MM.1S (cell line): ENCODE results near the gene FASTKD3.

Experiments
- DNase-seq: peaks from one replicate; pipeline ENCODE4 v3.0.0-alpha.2; 2015
- H2AFZ ChIP-seq: fragments of 300-600 bp; sonication (generic); 2 replicates; pipeline ENCODE4 v1.6.0; 2016; ENCODE audit warnings: antibody characterized with exemption, low read length
- H3F3A ChIP-seq: fragments of 300-600 bp; sonication (generic); 2 replicates; pipeline ENCODE4 v1.6.1; 2016; ENCODE audit warnings: mild to moderate bottlenecking, antibody characterized with exemption, low read length, moderate library complexity, mixed read lengths; ENCODE audit not compliant: insufficient read depth
- H3K27ac ChIP-seq: fragments of 300-600 bp; sonication (generic); 2 replicates; pipeline ENCODE4 v1.5.1; 2016; ENCODE audit warnings: mild to moderate bottlenecking, low read length
- H3K27me3 ChIP-seq: fragments of 300-600 bp; sonication (generic); replicated peaks from 2 replicates; pipeline ENCODE4 v1.6.0; 2016; ENCODE audit warnings: low read length; ENCODE audit not compliant: insufficient read depth
- H3K36me3 ChIP-seq: fragments of 300-600 bp; sonication (generic); replicated peaks from 2 replicates; pipeline ENCODE4 v1.6.1; 2016; ENCODE audit warnings: mild to moderate bottlenecking, low read length, mixed read lengths; ENCODE audit not compliant: insufficient read depth
- H3K4me1 ChIP-seq: fragments of 300-600 bp; sonication (generic); 2 replicates; pipeline ENCODE4 v1.6.1; 2016; ENCODE audit warnings: low read length, mixed read lengths
- H3K4me2 ChIP-seq: fragments of 300-600 bp; sonication (generic); 2 replicates; pipeline ENCODE4 v1.6.0; 2016; ENCODE audit warnings: low read depth, low read length
- H3K4me3 ChIP-seq: fragments of 300-600 bp; sonication (generic); 2 replicates; pipeline ENCODE4 v1.5.1; 2016; ENCODE audit warnings: low read length, mixed read lengths
- H3K79me2 ChIP-seq: fragments of 300-600 bp; sonication (generic); 2 replicates; pipeline ENCODE4 v1.6.1; 2016; ENCODE audit warnings: mixed run types, low read length, mixed read lengths
- H3K9ac ChIP-seq: fragments of 300-600 bp; sonication (generic); 2 replicates; pipeline ENCODE4 v1.6.1; 2016; ENCODE audit warnings: low read length, mixed read lengths
- H3K9me2 ChIP-seq: fragments of 300-600 bp; sonication (generic); replicated peaks from 2 replicates; pipeline ENCODE4 v1.6.1; 2016; ENCODE audit warnings: mild to moderate bottlenecking, low read length, mixed read lengths; ENCODE audit not compliant: insufficient read depth
- H3K9me3 ChIP-seq: fragments of 300-600 bp; sonication (generic); replicated peaks from 2 replicates; pipeline ENCODE4 v1.6.1; 2016; ENCODE audit warnings: mild to moderate bottlenecking, low read length, mixed read lengths; ENCODE audit not compliant: insufficient read depth
- H4K20me1 ChIP-seq: fragments of 300-600 bp; sonication (generic); 2 replicates; pipeline ENCODE4 v1.6.1; 2016; ENCODE audit warnings: mild to moderate bottlenecking, low read length, moderate library complexity, mixed read lengths; ENCODE audit not compliant: insufficient read depth
- CTCF ChIP-seq: fragments of 300-600 bp; sonication (generic); IDR thresholded peaks from 2 replicates; pipeline ENCODE4 v1.5.1; 2016; ENCODE audit warnings: antibody characterized with exemption, low read length, mixed read lengths
- EZH2 ChIP-seq: fragments of 300-600 bp; sonication (generic); optimal IDR thresholded peaks from 2 replicates; pipeline ENCODE3; 2017; ENCODE audit warnings: low read depth, mild to moderate bottlenecking, antibody characterized with exemption, low read length, mixed read lengths
- EZH2phosphoT487 ChIP-seq: fragments of 300-600 bp; sonication (generic); IDR thresholded peaks from 2 replicates; pipeline ENCODE4 v1.6.1; 2018; ENCODE audit warnings: antibody characterized with exemption, low read length

The FASTKD3 gene

GRCh38 chr5:7837403-7837802, 31.4 kb downstream of the FASTKD3 start:
- Histone ChIP-seq H3K9me2 (no peaks in the 10 kb centered on the region), H3F3A (no peaks in the 10 kb centered on the region), H3K9ac (no peak overlapping the region), H3K4me3 (no peak overlapping the region), H2AFZ (no peak overlapping the region), H3K36me3 (no peaks in the 10 kb centered on the region), H3K27me3 (no peaks in the 10 kb centered on the region), H4K20me1 (no peaks in the 10 kb centered on the region), H3K4me2 (no peak overlapping the region), H3K4me1 (no peaks in the 10 kb centered on the region), H3K9me3 (no peaks in the 10 kb centered on the region), H3K27ac (no peak overlapping the region), H3K79me2 (no peaks in the 10 kb centered on the region)
- no peak for DNase-seq
- TF ChIP-seq EZH2phosphoT487: no peak
- no peak for TF ChIP-seq CTCF
- TF ChIP-seq EZH2: no peak

- no peaks in the 10 kb centered on the region for H3K79me2 ChIP-seq
- no peaks in the 10 kb centered on the region for H3K4me1 ChIP-seq
- H3K4me2 ChIP-seq: no peak overlapping the region
- H3K27ac ChIP-seq: no peak overlapping the region
- no peaks in the 10 kb centered on the region for H3K27me3 ChIP-seq
- no peak overlapping the region for H3K4me3 ChIP-seq
- H3K36me3 ChIP-seq: no peaks in the 10 kb centered on the region
- H3K9me3 ChIP-seq: no peaks in the 10 kb centered on the region
- DNase-seq: no peak
- no peak overlapping the region for H3K9ac ChIP-seq
- no peaks in the 10 kb centered on the region for H3K9me2 ChIP-seq
- no peak for TF ChIP-seq EZH2
- TF ChIP-seq EZH2phosphoT487: no peak
- TF ChIP-seq CTCF: no peak
- H2AFZ ChIP-seq: no peak overlapping the region
- no peaks in the 10 kb centered on the region for H3F3A ChIP-seq
- H4K20me1 ChIP-seq: no peaks in the 10 kb centered on the region
Measured at GRCh38 chr5:7834982-7835381, 33.8 kb downstream of the FASTKD3 start.

- no peaks in the 10 kb centered on the region for H3K36me3 ChIP-seq
- no peaks in the 10 kb centered on the region for H3K79me2 ChIP-seq
- no peaks in the 10 kb centered on the region for H4K20me1 ChIP-seq
- H3K27me3 ChIP-seq: no peaks in the 10 kb centered on the region
- no peaks in the 10 kb centered on the region for H3K9me3 ChIP-seq
- H3K27ac ChIP-seq: no peak overlapping the region
- no peaks in the 10 kb centered on the region for H3F3A ChIP-seq
- H3K4me3 ChIP-seq: no peak overlapping the region
- no peak overlapping the region for H3K4me2 ChIP-seq
- no peak for TF ChIP-seq EZH2phosphoT487
- no peak for TF ChIP-seq CTCF
- no peak for TF ChIP-seq EZH2
- no peaks in the 10 kb centered on the region for H3K9me2 ChIP-seq
- H3K4me1 ChIP-seq: no peaks in the 10 kb centered on the region
- DNase-seq: no peak
- H2AFZ ChIP-seq: no peak overlapping the region
- no peak overlapping the region for H3K9ac ChIP-seq
Measured at GRCh38 chr5:7828269-7828668, 40.6 kb downstream of the FASTKD3 start.
